MM.1S (cell line): ENCODE data around the gene GATAD2A.

Experiments
- DNase-seq: peaks from one replicate; pipeline ENCODE4 v3.0.0-alpha.2; 2015
- H2AFZ ChIP-seq: fragments of 300-600 bp; sonication (generic); 2 replicates; pipeline ENCODE4 v1.6.0; 2016; ENCODE audit warnings: antibody characterized with exemption, low read length
- H3F3A ChIP-seq: fragments of 300-600 bp; sonication (generic); 2 replicates; pipeline ENCODE4 v1.6.1; 2016; ENCODE audit warnings: mild to moderate bottlenecking, antibody characterized with exemption, low read length, moderate library complexity, mixed read lengths; ENCODE audit not compliant: insufficient read depth
- H3K27ac ChIP-seq: fragments of 300-600 bp; sonication (generic); 2 replicates; pipeline ENCODE4 v1.5.1; 2016; ENCODE audit warnings: mild to moderate bottlenecking, low read length
- H3K27me3 ChIP-seq: fragments of 300-600 bp; sonication (generic); replicated peaks from 2 replicates; pipeline ENCODE4 v1.6.0; 2016; ENCODE audit warnings: low read length; ENCODE audit not compliant: insufficient read depth
- H3K36me3 ChIP-seq: fragments of 300-600 bp; sonication (generic); replicated peaks from 2 replicates; pipeline ENCODE4 v1.6.1; 2016; ENCODE audit warnings: mild to moderate bottlenecking, low read length, mixed read lengths; ENCODE audit not compliant: insufficient read depth
- H3K4me1 ChIP-seq: fragments of 300-600 bp; sonication (generic); 2 replicates; pipeline ENCODE4 v1.6.1; 2016; ENCODE audit warnings: low read length, mixed read lengths
- H3K4me2 ChIP-seq: fragments of 300-600 bp; sonication (generic); 2 replicates; pipeline ENCODE4 v1.6.0; 2016; ENCODE audit warnings: low read depth, low read length
- H3K4me3 ChIP-seq: fragments of 300-600 bp; sonication (generic); 2 replicates; pipeline ENCODE4 v1.5.1; 2016; ENCODE audit warnings: low read length, mixed read lengths
- H3K79me2 ChIP-seq: fragments of 300-600 bp; sonication (generic); 2 replicates; pipeline ENCODE4 v1.6.1; 2016; ENCODE audit warnings: mixed run types, low read length, mixed read lengths
- H3K9ac ChIP-seq: fragments of 300-600 bp; sonication (generic); 2 replicates; pipeline ENCODE4 v1.6.1; 2016; ENCODE audit warnings: low read length, mixed read lengths
- H3K9me2 ChIP-seq: fragments of 300-600 bp; sonication (generic); replicated peaks from 2 replicates; pipeline ENCODE4 v1.6.1; 2016; ENCODE audit warnings: mild to moderate bottlenecking, low read length, mixed read lengths; ENCODE audit not compliant: insufficient read depth
- H3K9me3 ChIP-seq: fragments of 300-600 bp; sonication (generic); replicated peaks from 2 replicates; pipeline ENCODE4 v1.6.1; 2016; ENCODE audit warnings: mild to moderate bottlenecking, low read length, mixed read lengths; ENCODE audit not compliant: insufficient read depth
- H4K20me1 ChIP-seq: fragments of 300-600 bp; sonication (generic); 2 replicates; pipeline ENCODE4 v1.6.1; 2016; ENCODE audit warnings: mild to moderate bottlenecking, low read length, moderate library complexity, mixed read lengths; ENCODE audit not compliant: insufficient read depth
- EZH2 ChIP-seq: fragments of 300-600 bp; sonication (generic); optimal IDR thresholded peaks from 2 replicates; pipeline ENCODE3; 2017; ENCODE audit warnings: low read depth, mild to moderate bottlenecking, antibody characterized with exemption, low read length, mixed read lengths
- EZH2phosphoT487 ChIP-seq: fragments of 300-600 bp; sonication (generic); IDR thresholded peaks from 2 replicates; pipeline ENCODE4 v1.6.1; 2018; ENCODE audit warnings: antibody characterized with exemption, low read length
- TF ChIP-seq, protein P1 (sequence below): fragments of 300-600 bp; sonication (generic); IDR thresholded peaks from 2 replicates; pipeline ENCODE4 v1.5.1; 2016; ENCODE audit warnings: antibody characterized with exemption, low read length, mixed read lengths

Gene GATAD2A

DNA sequence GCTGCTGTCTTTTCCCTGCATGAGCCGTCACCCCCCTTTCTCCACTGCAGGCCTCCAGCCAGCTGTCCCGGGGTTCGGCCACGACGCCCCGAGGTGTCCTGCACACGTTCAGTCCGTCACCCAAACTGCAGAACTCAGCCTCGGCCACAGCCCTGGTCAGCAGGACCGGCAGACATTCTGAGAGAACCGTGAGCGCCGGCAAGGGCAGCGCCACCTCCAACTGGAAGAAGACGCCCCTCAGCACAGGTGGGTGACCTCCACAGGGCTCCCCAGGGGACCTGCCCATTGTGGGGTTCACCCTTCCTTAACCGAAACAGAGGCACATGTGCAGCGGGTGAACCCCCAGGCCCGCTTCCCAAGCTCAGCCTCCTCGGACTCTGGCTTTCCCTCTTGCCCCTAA, 96.8 kb downstream of the GATAD2A start:
- H3K4me3 ChIP-seq = no peak overlapping the region
- DNase-seq = no peak
- TF ChIP-seq, protein P1, sequence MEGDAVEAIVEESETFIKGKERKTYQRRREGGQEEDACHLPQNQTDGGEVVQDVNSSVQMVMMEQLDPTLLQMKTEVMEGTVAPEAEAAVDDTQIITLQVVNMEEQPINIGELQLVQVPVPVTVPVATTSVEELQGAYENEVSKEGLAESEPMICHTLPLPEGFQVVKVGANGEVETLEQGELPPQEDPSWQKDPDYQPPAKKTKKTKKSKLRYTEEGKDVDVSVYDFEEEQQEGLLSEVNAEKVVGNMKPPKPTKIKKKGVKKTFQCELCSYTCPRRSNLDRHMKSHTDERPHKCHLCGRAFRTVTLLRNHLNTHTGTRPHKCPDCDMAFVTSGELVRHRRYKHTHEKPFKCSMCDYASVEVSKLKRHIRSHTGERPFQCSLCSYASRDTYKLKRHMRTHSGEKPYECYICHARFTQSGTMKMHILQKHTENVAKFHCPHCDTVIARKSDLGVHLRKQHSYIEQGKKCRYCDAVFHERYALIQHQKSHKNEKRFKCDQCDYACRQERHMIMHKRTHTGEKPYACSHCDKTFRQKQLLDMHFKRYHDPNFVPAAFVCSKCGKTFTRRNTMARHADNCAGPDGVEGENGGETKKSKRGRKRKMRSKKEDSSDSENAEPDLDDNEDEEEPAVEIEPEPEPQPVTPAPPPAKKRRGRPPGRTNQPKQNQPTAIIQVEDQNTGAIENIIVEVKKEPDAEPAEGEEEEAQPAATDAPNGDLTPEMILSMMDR = no peak
- TF ChIP-seq EZH2 = no peak
- TF ChIP-seq EZH2phosphoT487 = no peak
- no peaks in the 10 kb centered on the region for H4K20me1 ChIP-seq
- H3K9me3 ChIP-seq = no peaks in the 10 kb centered on the region
- H3K9me2 ChIP-seq = no peaks in the 10 kb centered on the region
- no peak overlapping the region for H2AFZ ChIP-seq
- no peak overlapping the region for H3K27ac ChIP-seq
- H3K36me3 ChIP-seq = no peaks in the 10 kb centered on the region
- H3K79me2 ChIP-seq = no peaks in the 10 kb centered on the region
- no peaks in the 10 kb centered on the region for H3K27me3 ChIP-seq
- H3K4me1 ChIP-seq = no peaks in the 10 kb centered on the region
- no peak overlapping the region for H3K4me2 ChIP-seq
- no peaks in the 10 kb centered on the region for H3F3A ChIP-seq
- no peak overlapping the region for H3K9ac ChIP-seq

DNA sequence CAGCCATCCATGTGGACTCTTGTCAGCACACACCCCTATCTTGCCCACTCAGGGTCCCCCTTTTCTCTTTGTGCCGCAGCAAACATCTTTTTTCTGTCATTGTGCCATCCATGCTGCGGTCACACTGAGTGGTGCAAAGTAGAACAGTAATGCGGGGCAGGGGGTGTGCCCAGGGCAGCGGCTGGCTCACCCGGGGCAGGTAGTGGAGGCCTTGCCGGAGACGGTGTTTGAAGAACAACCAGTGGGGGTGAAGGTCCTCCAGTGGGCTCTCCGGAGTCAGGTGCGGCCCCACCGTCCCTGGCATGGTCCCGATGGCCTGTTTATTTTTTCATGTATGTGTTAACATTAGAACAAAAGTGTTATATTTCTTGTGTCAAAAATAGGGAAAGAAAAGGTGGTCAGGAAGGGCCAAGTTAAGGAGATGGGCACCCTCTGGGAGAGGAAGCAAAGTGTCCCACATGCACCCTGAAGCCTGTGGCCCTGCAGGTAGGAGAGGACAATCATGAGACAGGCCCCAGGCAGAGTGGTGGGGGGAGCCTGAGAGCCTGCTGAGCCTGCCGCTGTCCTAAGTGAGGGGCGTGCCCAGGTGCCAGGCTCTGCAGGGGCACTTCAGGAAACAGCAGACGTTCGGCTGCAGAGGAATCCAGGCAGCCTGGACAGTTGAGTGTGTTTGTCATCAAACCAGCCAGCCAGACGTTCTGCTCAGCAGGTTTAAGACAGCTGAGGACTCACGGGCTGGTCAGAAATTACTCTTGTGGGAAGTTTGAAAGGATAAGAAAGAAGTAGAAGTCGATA, 97.5 kb downstream of the GATAD2A start:
- no peaks in the 10 kb centered on the region for H3K79me2 ChIP-seq
- no peak overlapping the region for H3K4me3 ChIP-seq
- no peak for DNase-seq
- no peaks in the 10 kb centered on the region for H3K4me1 ChIP-seq
- no peak overlapping the region for H3K27ac ChIP-seq
- H2AFZ ChIP-seq = no peak overlapping the region
- H4K20me1 ChIP-seq = no peaks in the 10 kb centered on the region
- H3F3A ChIP-seq = no peaks in the 10 kb centered on the region
- TF ChIP-seq EZH2 (no peak), EZH2phosphoT487 (no peak)
- TF ChIP-seq, protein P1 = no peak
- no peaks in the 10 kb centered on the region for H3K36me3 ChIP-seq
- H3K9me3 ChIP-seq = no peaks in the 10 kb centered on the region
- H3K27me3 ChIP-seq = no peaks in the 10 kb centered on the region
- H3K9me2 ChIP-seq = no peaks in the 10 kb centered on the region
- no peak overlapping the region for H3K4me2 ChIP-seq
- H3K9ac ChIP-seq = no peak overlapping the region

DNA sequence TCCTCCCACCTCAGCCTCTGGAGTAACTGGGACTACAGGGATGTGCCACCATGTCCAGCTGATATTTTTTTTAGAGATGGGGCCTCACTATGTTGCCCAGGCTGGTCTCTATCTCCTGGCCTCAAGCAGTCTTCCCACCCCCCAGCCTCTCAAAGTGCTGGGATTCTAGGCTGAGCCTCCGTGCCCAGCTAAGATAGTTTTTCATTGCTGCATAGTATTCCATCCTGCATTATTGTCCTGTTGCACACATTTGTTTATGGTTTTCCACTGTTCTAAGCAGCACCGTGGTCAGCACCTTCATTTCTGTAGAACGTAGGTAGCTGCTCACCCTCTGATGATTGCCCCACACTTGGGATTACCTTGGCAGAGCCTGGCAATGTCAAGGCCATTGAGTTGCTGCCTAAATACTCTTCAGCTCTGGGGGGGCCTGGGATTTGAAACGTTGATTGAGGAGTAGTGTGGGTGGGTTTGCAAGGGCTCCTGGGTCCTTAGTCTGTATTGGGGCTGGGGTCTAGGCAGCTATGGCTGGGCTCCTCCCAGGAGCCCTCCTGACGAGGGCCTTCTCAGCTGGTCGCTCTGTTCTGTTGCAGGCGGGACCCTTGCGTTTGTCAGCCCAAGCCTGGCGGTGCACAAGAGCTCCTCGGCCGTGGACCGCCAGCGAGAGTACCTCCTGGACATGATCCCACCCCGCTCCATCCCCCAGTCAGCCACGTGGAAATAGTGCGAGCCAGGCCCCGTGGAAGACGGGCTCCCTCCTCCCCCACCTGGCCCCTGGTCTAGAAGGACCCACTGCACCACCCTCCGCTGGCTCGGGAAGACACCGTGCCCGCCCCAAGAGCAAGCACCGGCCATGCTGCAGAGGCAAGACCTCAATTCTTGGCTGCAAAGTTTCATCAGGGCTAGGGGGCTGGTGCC, 99.5 kb downstream of the GATAD2A start:
- no peak overlapping the region for H3K4me3 ChIP-seq
- H3K9me2 ChIP-seq = no peaks in the 10 kb centered on the region
- H3K79me2 ChIP-seq = no peaks in the 10 kb centered on the region
- H3K9ac ChIP-seq = no peak overlapping the region
- H3F3A ChIP-seq = no peaks in the 10 kb centered on the region
- H4K20me1 ChIP-seq = no peaks in the 10 kb centered on the region
- TF ChIP-seq, protein P1 = no peak
- TF ChIP-seq EZH2phosphoT487 (no peak), EZH2 (no peak)
- no peaks in the 10 kb centered on the region for H3K4me1 ChIP-seq
- H3K36me3 ChIP-seq = no peaks in the 10 kb centered on the region
- no peaks in the 10 kb centered on the region for H3K27me3 ChIP-seq
- H3K4me2 ChIP-seq = no peak overlapping the region
- no peak overlapping the region for H3K27ac ChIP-seq
- no peaks in the 10 kb centered on the region for H3K9me3 ChIP-seq
- DNase-seq = no peak
- no peak overlapping the region for H2AFZ ChIP-seq
